GM20000 (cell line): ENCODE data around the gene YPEL2.
A peak's percentile ranks its signal among the peaks of the same experiment; 100 is the strongest.
"Not testable (repeated sequence)": the region's sequence is repeated elsewhere in the genome, so short reads cannot be mapped to it uniquely, and the experiment has no call there.

Experiments
- DNase-seq: peaks from one replicate; pipeline ENCODE4 v3.0.0; 2012; ENCODE audit warnings: low spot score
- CTCF ChIP-seq: IDR thresholded peaks from 2 replicates; pipeline ENCODE4 v1.5.1; 2012; ENCODE audit warnings: mild to moderate bottlenecking, control low read depth; ENCODE audit errors: extremely low read depth, missing control alignments

The YPEL2 gene

GRCh38 chr17:59296190-59296589 lies 35.3 kb upstream of the YPEL2 start:
- DNase-seq: no peak
- TF ChIP-seq CTCF: no peak

- DNase-seq: no peak
- TF ChIP-seq CTCF: no peak
These were observed 32.9 kb upstream of the YPEL2 start for GRCh38 chr17:59298521-59298920.

GRCh38 chr17:59299400-59300092 lies 31.9 kb upstream of the YPEL2 start:
- DNase-seq: no peak
- no peak for TF ChIP-seq CTCF

- no peak for DNase-seq
- no peak for TF ChIP-seq CTCF
These were observed 30.5 kb upstream of the YPEL2 start for GRCh38 chr17:59300941-59301340.

GRCh38 chr17:59304811-59305210 lies 26.6 kb upstream of the YPEL2 start:
- no peak for TF ChIP-seq CTCF
- DNase-seq: no peak

- no peak for TF ChIP-seq CTCF
- no peak for DNase-seq
These were observed 21.1 kb upstream of the YPEL2 start for GRCh38 chr17:59310263-59310920.

GRCh38 chr17:59311051-59311468 lies 20.4 kb upstream of the YPEL2 start:
- peak; percentile 53 for TF ChIP-seq CTCF
- DNase-seq: peak; percentile 74

- DNase-seq: not testable (repeated sequence)
These were observed 19.9 kb upstream of the YPEL2 start for GRCh38 chr17:59311521-59311920.
